H1 (cell line): Measurements from ENCODE around the gene DPP10.

Experiments
- CHD2 ChIP-seq: IDR thresholded peaks from 2 replicates; pipeline ENCODE4 v1.6.1; 2012; ENCODE audit warnings: low read length, improper control_type of control experiment
- CTBP2 ChIP-seq: IDR thresholded peaks from 2 replicates; pipeline ENCODE4 v1.7.0; 2011; ENCODE audit warnings: borderline replicate concordance, mild to moderate bottlenecking, moderate library complexity, mixed read lengths, low read length; ENCODE audit not compliant: insufficient read depth, insufficient read length
- EP300 ChIP-seq, 2 experiments: IDR thresholded peaks; 1 replicate in 1 of 2; 2 replicates in 1 of 2; pipeline ENCODE4 v1.6.1; 2011 to 2012; ENCODE audit warnings: low read depth in 2 of 2, low read length in 2 of 2, mild to moderate bottlenecking in 2 of 2, borderline replicate concordance in 1 of 2, inconsistent platforms in 1 of 2, moderate library complexity in 1 of 2
- POLR2A ChIP-seq, 2 experiments: IDR thresholded peaks; 1 replicate in 1 of 2; 2 replicates in 1 of 2; pipeline ENCODE4 v1.6.1; 2011; ENCODE audit warnings: low read depth in 2 of 2, low read length in 2 of 2, mild to moderate bottlenecking in 2 of 2; ENCODE audit errors: control extremely low read depth in 1 of 2
- TAF1 ChIP-seq: IDR thresholded peaks from 2 replicates; pipeline ENCODE4 v1.6.1; 2011; ENCODE audit warnings: mild to moderate bottlenecking, low read depth, low read length
- TF ChIP-seq, protein P1 (sequence below), 3 experiments: IDR thresholded peaks; 1 replicate in 2 of 3; 2 replicates in 1 of 3; pipeline versions ENCODE4 v1.5.1 to v1.6.1; 2011; ENCODE audit warnings: low read length in 3 of 3, mild to moderate bottlenecking in 3 of 3, inconsistent platforms in 2 of 3, low read depth in 1 of 3, moderate library complexity in 1 of 3; ENCODE audit not compliant: insufficient read depth in 1 of 3; ENCODE audit errors: control extremely low read depth in 1 of 3

DNA sequence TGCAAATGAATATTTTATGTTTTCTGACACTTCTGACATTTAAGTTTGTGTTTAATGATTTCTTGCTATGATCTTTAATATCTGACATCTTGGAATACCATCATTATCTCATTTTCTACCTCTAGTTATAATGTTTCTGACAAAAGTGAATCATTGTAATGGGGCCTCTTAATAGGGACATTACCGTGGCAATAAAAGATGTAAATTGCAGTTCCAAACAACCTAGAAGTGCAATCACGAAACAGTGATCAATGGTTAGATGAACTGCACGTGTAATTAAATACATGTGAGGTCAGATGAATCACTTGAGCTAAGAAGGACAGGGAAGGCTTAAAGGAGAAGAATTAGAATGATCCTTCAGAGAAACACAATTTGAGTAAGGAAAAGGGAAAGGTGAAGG lies 1078.3 kb downstream of the DPP10 start:
- TF ChIP-seq POLR2A (IDR thresholded peaks at IDR 0.05; ENCODE audit: control extremely low read depth in 1 of 2, low read depth in 2 of 2, low read length in 2 of 2) (no peak), CHD2 (no peak), TAF1 (no peak), CTBP2 (no peak), EP300 (IDR thresholded peaks at IDR 0.05; ENCODE audit: borderline replicate concordance in 1 of 2, low read depth in 2 of 2, low read length in 2 of 2) (no peak)
- TF ChIP-seq, protein P1, sequence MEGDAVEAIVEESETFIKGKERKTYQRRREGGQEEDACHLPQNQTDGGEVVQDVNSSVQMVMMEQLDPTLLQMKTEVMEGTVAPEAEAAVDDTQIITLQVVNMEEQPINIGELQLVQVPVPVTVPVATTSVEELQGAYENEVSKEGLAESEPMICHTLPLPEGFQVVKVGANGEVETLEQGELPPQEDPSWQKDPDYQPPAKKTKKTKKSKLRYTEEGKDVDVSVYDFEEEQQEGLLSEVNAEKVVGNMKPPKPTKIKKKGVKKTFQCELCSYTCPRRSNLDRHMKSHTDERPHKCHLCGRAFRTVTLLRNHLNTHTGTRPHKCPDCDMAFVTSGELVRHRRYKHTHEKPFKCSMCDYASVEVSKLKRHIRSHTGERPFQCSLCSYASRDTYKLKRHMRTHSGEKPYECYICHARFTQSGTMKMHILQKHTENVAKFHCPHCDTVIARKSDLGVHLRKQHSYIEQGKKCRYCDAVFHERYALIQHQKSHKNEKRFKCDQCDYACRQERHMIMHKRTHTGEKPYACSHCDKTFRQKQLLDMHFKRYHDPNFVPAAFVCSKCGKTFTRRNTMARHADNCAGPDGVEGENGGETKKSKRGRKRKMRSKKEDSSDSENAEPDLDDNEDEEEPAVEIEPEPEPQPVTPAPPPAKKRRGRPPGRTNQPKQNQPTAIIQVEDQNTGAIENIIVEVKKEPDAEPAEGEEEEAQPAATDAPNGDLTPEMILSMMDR (IDR thresholded peaks at IDR 0.05; ENCODE audit: control extremely low read depth in 1 of 3, insufficient read depth in 1 of 3, low read depth in 1 of 3, low read length in 3 of 3) = no peak
